WERI-Rb-1 (cell line): ENCODE results near the gene KRTAP3-3.
"Not testable (repeated sequence)": the region's sequence is repeated elsewhere in the genome, so short reads cannot be mapped to it uniquely, and the experiment has no call there.

Experiments used
- DNase-seq: peaks from one replicate; pipeline ENCODE4 v3.0.0-alpha.2; 2020
- H3K27ac ChIP-seq: fragments of 250-450 bp; sonication (Bioruptor Pico); 2 replicates; pipeline ENCODE4 v1.5.1; 2020; ENCODE audit warnings: mild to moderate bottlenecking, moderate library complexity
- H3K27me3 ChIP-seq: fragments of 250-450 bp; sonication (Bioruptor Pico); 2 replicates; pipeline ENCODE4 v1.5.1; 2021; ENCODE audit warnings: mild to moderate bottlenecking, low read depth, moderate library complexity; ENCODE audit not compliant: insufficient read depth, severe bottlenecking
- H3K36me3 ChIP-seq: fragments of 250-450 bp; sonication (Bioruptor Pico); 2 replicates; pipeline ENCODE4 v1.5.1; 2020; ENCODE audit warnings: mild to moderate bottlenecking, moderate library complexity
- H3K4me3 ChIP-seq: 2 replicates; pipeline ENCODE4 v1.5.1; 2011; ENCODE audit warnings: low read depth, mild to moderate bottlenecking, control low read depth, low read length
- H3K9me3 ChIP-seq: fragments of 250-450 bp; sonication (Bioruptor Pico); 2 replicates; pipeline ENCODE4 v1.5.1; 2021; ENCODE audit warnings: mild to moderate bottlenecking, moderate library complexity; ENCODE audit not compliant: severe bottlenecking
- CTCF ChIP-seq: IDR thresholded peaks from 2 replicates; pipeline ENCODE4 v1.5.1; 2011; ENCODE audit warnings: low read depth, mild to moderate bottlenecking, control low read depth, inconsistent platforms, low read length

Gene KRTAP3-3

GRCh38 chr17:40993839-40994238, at the start of gene KRTAP3-3:
TSS of gene KRTAP3-3 (minus strand) at chr17:40994164. CDS start at chr17:40994097, 67 bp downstream.
- Histone ChIP-seq H3K4me3 (peak within 1 kb of the TSS; percentile 8; the same call in 1 of the 2 replicates), H3K27me3 (no peaks in the 10 kb centered on the region), H3K27ac (peak within 1 kb of the TSS; percentile 65), H3K9me3 (peaks cover 9% of the 10 kb centered on the region), H3K36me3 (no peaks in the 10 kb centered on the region)
- peak; percentile 93 for DNase-seq
- TF ChIP-seq CTCF: no peak

GRCh38 chr17:41042953-41043352, 49.0 kb upstream of the KRTAP3-3 start:
- DNase-seq: no peak
- Histone ChIP-seq H3K27me3 (no peaks in the 10 kb centered on the region), H3K36me3 (no peaks in the 10 kb centered on the region)

GRCh38 chr17:41040783-41041571, 47.0 kb upstream of the KRTAP3-3 start, which contains the start of gene KRTAP1-1:
TSS of gene KRTAP1-1 (minus strand) at chr17:41041450. CDS start at chr17:41041397, 53 bp downstream.
- H3K27me3 ChIP-seq, H3K36me3 ChIP-seq, H3K4me3 ChIP-seq, H3K27ac ChIP-seq, DNase-seq: not testable (repeated sequence)
- H3K9me3 ChIP-seq: peaks cover 10% of the 10 kb centered on the region

More at GRCh38 chr17:41042953-41043352, 49.0 kb upstream of the KRTAP3-3 start:
- Histone ChIP-seq H3K9me3 (peaks cover 10% of the 10 kb centered on the region), H3K4me3 (no peak overlapping the region), H3K27ac (no peak overlapping the region)
- no peak for TF ChIP-seq CTCF

- no peak for DNase-seq
- no peak for TF ChIP-seq CTCF
Observed at GRCh38 chr17:41037853-41038350, 43.9 kb upstream of the KRTAP3-3 start.

GRCh38 chr17:41034346-41034935, 40.5 kb upstream of the KRTAP3-3 start, which contains the start of gene KRTAP1-3:
TSS of gene KRTAP1-3 (minus strand) at chr17:41034874. CDS start at chr17:41034821, 53 bp downstream.
- not testable (repeated sequence) for H3K36me3 ChIP-seq, H3K27ac ChIP-seq, DNase-seq, H3K4me3 ChIP-seq, H3K9me3 ChIP-seq, H3K27me3 ChIP-seq

More at GRCh38 chr17:41037853-41038350, 43.9 kb upstream of the KRTAP3-3 start:
- no peak overlapping the region for H3K27ac ChIP-seq
- H3K36me3 ChIP-seq: no peaks in the 10 kb centered on the region
- H3K4me3 ChIP-seq: no peak overlapping the region
- peaks cover 3% of the 10 kb centered on the region for H3K9me3 ChIP-seq
- H3K27me3 ChIP-seq: no peaks in the 10 kb centered on the region

GRCh38 chr17:41029633-41030245, 35.8 kb upstream of the KRTAP3-3 start, which contains the start of gene KRTAP1-4:
TSS of gene KRTAP1-4 (minus strand) at chr17:41030195. CDS start at chr17:41030078, 117 bp downstream.
- H3K36me3 ChIP-seq: no peaks in the 10 kb centered on the region
- no peak within 1 kb of the TSS for H3K27ac ChIP-seq
- no peaks in the 10 kb centered on the region for H3K27me3 ChIP-seq
- no peak for TF ChIP-seq CTCF
- H3K9me3 ChIP-seq: no peaks in the 10 kb centered on the region
- no peak within 1 kb of the TSS for H3K4me3 ChIP-seq
- DNase-seq: no peak
